ENCODE measurements around the gene S100A2.

DNA sequence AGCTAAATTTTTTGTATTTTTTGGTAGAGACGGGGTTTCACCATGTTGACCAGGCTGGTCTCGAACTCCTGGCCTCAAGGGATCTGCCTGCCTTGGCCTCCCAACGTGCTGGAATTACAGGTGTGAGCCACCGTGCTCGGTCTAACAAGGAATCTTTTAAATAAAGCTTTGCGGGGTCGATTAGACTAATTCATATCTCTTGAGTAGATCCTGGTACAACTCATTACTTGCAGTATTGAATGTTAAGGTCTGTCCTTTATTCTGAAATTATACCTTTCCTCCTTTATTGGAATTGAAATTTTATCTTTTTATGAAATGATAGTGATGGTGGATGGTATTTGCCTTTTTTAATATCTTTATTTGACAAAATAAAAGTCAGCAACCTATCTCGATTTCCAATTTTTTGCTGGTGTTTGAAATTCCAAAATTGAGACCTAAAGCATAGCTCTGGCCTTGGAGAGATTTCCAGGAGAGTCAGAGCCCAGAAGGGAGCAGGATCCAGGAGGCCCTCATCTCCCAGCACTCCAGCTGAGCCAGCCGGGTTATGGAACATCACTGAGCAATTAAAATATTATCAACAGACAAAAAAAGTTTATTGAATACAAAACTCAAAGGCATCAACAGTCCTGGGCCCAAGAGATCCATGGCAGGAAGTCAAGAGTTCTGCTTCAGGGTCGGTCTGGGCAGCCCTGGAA lies 4.7 kb downstream of the S100A2 start:
- no peak for TF ChIP-seq POLR2A (IDR thresholded peaks at IDR 0.05)
- TF ChIP-seq, protein P1, sequence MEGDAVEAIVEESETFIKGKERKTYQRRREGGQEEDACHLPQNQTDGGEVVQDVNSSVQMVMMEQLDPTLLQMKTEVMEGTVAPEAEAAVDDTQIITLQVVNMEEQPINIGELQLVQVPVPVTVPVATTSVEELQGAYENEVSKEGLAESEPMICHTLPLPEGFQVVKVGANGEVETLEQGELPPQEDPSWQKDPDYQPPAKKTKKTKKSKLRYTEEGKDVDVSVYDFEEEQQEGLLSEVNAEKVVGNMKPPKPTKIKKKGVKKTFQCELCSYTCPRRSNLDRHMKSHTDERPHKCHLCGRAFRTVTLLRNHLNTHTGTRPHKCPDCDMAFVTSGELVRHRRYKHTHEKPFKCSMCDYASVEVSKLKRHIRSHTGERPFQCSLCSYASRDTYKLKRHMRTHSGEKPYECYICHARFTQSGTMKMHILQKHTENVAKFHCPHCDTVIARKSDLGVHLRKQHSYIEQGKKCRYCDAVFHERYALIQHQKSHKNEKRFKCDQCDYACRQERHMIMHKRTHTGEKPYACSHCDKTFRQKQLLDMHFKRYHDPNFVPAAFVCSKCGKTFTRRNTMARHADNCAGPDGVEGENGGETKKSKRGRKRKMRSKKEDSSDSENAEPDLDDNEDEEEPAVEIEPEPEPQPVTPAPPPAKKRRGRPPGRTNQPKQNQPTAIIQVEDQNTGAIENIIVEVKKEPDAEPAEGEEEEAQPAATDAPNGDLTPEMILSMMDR (IDR thresholded peaks at IDR 0.05) = no peak
